Type B pancreatic cell (in vitro differentiated cells): Measurements from ENCODE around the gene MYBBP1A. TPM values are rescaled to one million over a fixed set of nuclear protein-coding genes. Genes with fewer than 3 reads are reported as not detected.
A peak's percentile ranks its signal among the peaks of the same experiment; 100 is the strongest.

Experiments
- DNase-seq: peaks from one replicate; pipeline ENCODE4 v3.0.0; 2021; ENCODE audit warnings: mixed read lengths; ENCODE audit not compliant: unreplicated experiment; ENCODE audit errors: extremely low spot score
- H3K27ac Mint-ChIP-seq: 2 replicates; pipeline ENCODE4 v1.8.0; 2021; ENCODE audit warnings: mild to moderate bottlenecking, mixed read lengths
- H3K27me3 Mint-ChIP-seq: 2 replicates; pipeline ENCODE4 v1.8.0; 2021; ENCODE audit warnings: mixed read lengths
- H3K36me3 Mint-ChIP-seq: 2 replicates; pipeline ENCODE4 v1.8.0; 2021; ENCODE audit warnings: mixed read lengths
- H3K4me1 Mint-ChIP-seq: one replicate; pipeline ENCODE4 v1.8.0; 2021; ENCODE audit warnings: mixed read lengths; ENCODE audit not compliant: unreplicated experiment
- H3K4me3 Mint-ChIP-seq: 2 replicates; pipeline ENCODE4 v1.8.0; 2021; ENCODE audit warnings: mild to moderate bottlenecking, mixed read lengths
- H3K9me3 Mint-ChIP-seq: 2 replicates; pipeline ENCODE4 v1.8.0; 2021; ENCODE audit warnings: mixed read lengths
- CTCF ChIP-seq: fragments of 200-600 bp; sonication (generic); conservative IDR thresholded peaks from 2 replicates; pipeline ENCODE4 v1.5.0; 2021; ENCODE audit warnings: antibody characterized with exemption, mild to moderate bottlenecking
- total RNA-seq: library from RNA; stranded (reverse); gene quantifications from 2 replicates; pipeline ENCODE4 v1.2.1, GENCODE V29; 2021; ENCODE audit warnings: low replicate concordance

Gene MYBBP1A
- total RNA-seq, 1 donor from 2014 or later = 66.0 TPM

- H3K4me1 Mint-ChIP-seq = peaks cover 32% of the 10 kb centered on the region
- H3K9me3 Mint-ChIP-seq = no peaks in the 10 kb centered on the region
- H3K27ac Mint-ChIP-seq = no peak overlapping the region
- no peaks in the 10 kb centered on the region for H3K27me3 Mint-ChIP-seq
- H3K4me3 Mint-ChIP-seq = no peak overlapping the region
- no peak for DNase-seq
- no peak for TF ChIP-seq CTCF
- no peaks in the 10 kb centered on the region for H3K36me3 Mint-ChIP-seq
These were observed 22.3 kb upstream of the MYBBP1A start for GRCh38 chr17:4577386-4577993.

- no peak for DNase-seq
- Mint-ChIP-seq H3K4me3 (no peak overlapping the region), H3K9me3 (no peaks in the 10 kb centered on the region), H3K27me3 (no peaks in the 10 kb centered on the region), H3K4me1 (peaks cover 32% of the 10 kb centered on the region), H3K27ac (no peak overlapping the region), H3K36me3 (no peaks in the 10 kb centered on the region)
- no peak for TF ChIP-seq CTCF
These were observed 21.6 kb upstream of the MYBBP1A start for GRCh38 chr17:4576729-4577322.

- H3K27ac Mint-ChIP-seq = peak overlapping the region; percentile 15
- H3K4me3 Mint-ChIP-seq = no peak overlapping the region
These were observed 21.0 kb upstream of the MYBBP1A start for GRCh38 chr17:4576161-4576558.

GRCh38 chr17:4574448-4575045 is 19.4 kb upstream of the MYBBP1A start:
- no peak for DNase-seq
- Mint-ChIP-seq H3K4me3 (no peak overlapping the region), H3K9me3 (no peaks in the 10 kb centered on the region), H3K27me3 (no peaks in the 10 kb centered on the region), H3K27ac (no peak overlapping the region), H3K36me3 (no peaks in the 10 kb centered on the region), H3K4me1 (peaks cover 26% of the 10 kb centered on the region)
- no peak for TF ChIP-seq CTCF

More at GRCh38 chr17:4576161-4576558, 21.0 kb upstream of the MYBBP1A start:
- Mint-ChIP-seq H3K4me1 (peaks cover 28% of the 10 kb centered on the region), H3K36me3 (no peaks in the 10 kb centered on the region), H3K27me3 (no peaks in the 10 kb centered on the region), H3K9me3 (no peaks in the 10 kb centered on the region)
- TF ChIP-seq CTCF = no peak
- no peak for DNase-seq

DNA sequence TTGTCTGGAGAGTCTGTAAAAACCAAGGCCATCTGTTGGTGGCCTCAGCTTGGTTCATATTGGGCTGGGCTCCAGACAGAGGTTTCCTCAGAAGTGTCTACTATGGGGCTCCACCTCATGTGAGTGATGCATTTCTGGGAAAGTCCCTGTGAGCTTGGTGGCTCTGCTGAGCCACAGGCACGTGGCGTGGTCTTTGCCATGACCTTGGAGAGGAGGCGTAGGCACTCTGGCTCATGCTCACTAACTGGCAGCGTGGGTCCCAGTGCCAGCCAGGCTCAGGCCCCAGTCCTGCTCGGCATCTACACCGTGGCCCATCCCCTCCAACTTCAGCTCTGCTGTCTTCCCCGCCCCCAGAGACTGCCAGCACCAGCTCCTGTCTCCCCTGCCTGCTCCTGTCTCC is 18.5 kb upstream of the MYBBP1A start:
- no peak for TF ChIP-seq CTCF
- H3K27ac Mint-ChIP-seq = no peak overlapping the region

More for the DNA sequence above, 18.5 kb upstream of the MYBBP1A start:
- Mint-ChIP-seq H3K4me3 (no peak overlapping the region), H3K9me3 (no peaks in the 10 kb centered on the region), H3K4me1 (peaks cover 25% of the 10 kb centered on the region), H3K27me3 (no peaks in the 10 kb centered on the region), H3K36me3 (no peaks in the 10 kb centered on the region)
- no peak for DNase-seq
